Panc1 (cell line): Measurements from ENCODE around the gene FRMD5. TPM values are rescaled to one million over a fixed set of nuclear protein-coding genes. Genes with fewer than 3 reads are reported as not detected.

Experiments used
- ATAC-seq: fragments of 200-7000 bp; cut with Tn5 transposase; 2 replicates; pipeline ENCODE4 v1.9.1; 2020; ENCODE audit warnings: mild to moderate bottlenecking, moderate library complexity
- BruUV-seq: library from RNA; stranded (reverse); fragments of 400-500 nt; replicated peaks from 2 replicates; lab custom pipeline; 2021; lab: Mats Ljungman, UMichigan
- CTCF ChIA-PET: fragments of 300-600 bp; sonication (Branson Sonifier 250); formaldehyde crosslinking; loops from one replicate; lab custom pipeline; 2022; ENCODE audit warnings: antibody characterized with exemption; lab: Charles Lee
- POLR2A ChIA-PET: fragments of 300-600 bp; sonication (Branson Sonifier 250); formaldehyde crosslinking; loops from one replicate; lab custom pipeline; 2022; ENCODE audit warnings: antibody characterized with exemption; lab: Charles Lee
- DNase-seq: peaks from one replicate; pipeline ENCODE4 v3.0.0-alpha.2; 2010; ENCODE audit warnings: low read depth, low spot score
- H3K27ac ChIP-seq: 2 replicates; pipeline ENCODE4 v1.5.1; 2011; ENCODE audit warnings: mild to moderate bottlenecking, low read length, inconsistent platforms
- H3K27me3 ChIP-seq: fragments of 200-500 bp; sonication (Bioruptor generic); 2 replicates; pipeline ENCODE4 v1.6.0; 2014; ENCODE audit warnings: low read length, inconsistent platforms; ENCODE audit not compliant: control insufficient read depth, insufficient read depth
- H3K36me3 ChIP-seq: fragments of 200-500 bp; sonication (Bioruptor generic); 2 replicates; pipeline ENCODE4 v1.5.1; 2014; ENCODE audit warnings: inconsistent platforms, mild to moderate bottlenecking, low read length, moderate library complexity; ENCODE audit not compliant: control insufficient read depth, insufficient read depth
- H3K4me1 ChIP-seq: 2 replicates; pipeline ENCODE4 v1.5.1; 2011; ENCODE audit warnings: inconsistent platforms, mild to moderate bottlenecking, low read length, moderate library complexity; ENCODE audit not compliant: control insufficient read depth, insufficient read depth
- H3K4me3 ChIP-seq, 2 experiments: 2 replicates each; pipeline ENCODE4 v1.5.1; 2011 to 2012; ENCODE audit warnings: low read depth in 2 of 2, low read length in 2 of 2, mild to moderate bottlenecking in 2 of 2, inconsistent platforms in 1 of 2, moderate library complexity in 1 of 2
- H3K9me3 ChIP-seq: fragments of 200-500 bp; sonication (Bioruptor generic); 2 replicates; pipeline ENCODE4 v1.5.1; 2014; ENCODE audit warnings: low read depth, mild to moderate bottlenecking, inconsistent platforms, low read length, moderate library complexity; ENCODE audit not compliant: control insufficient read depth, insufficient read depth
- CTCF ChIP-seq: fragments of 450-650 bp; IDR thresholded peaks from 2 replicates; pipeline ENCODE4 v1.5.1; 2017; ENCODE audit warnings: mild to moderate bottlenecking
- POLR2AphosphoS5 ChIP-seq: IDR thresholded peaks from 2 replicates; pipeline ENCODE4 v1.6.1; 2012; ENCODE audit warnings: mild to moderate bottlenecking, low read depth, low read length, moderate library complexity
- REST ChIP-seq, 2 experiments: IDR thresholded peaks; 2 replicates each; pipeline ENCODE4 v1.6.1; 2011 to 2012; ENCODE audit warnings: low read depth in 2 of 2, control low read depth in 1 of 2, low read length in 1 of 2, mild to moderate bottlenecking in 1 of 2, moderate library complexity in 1 of 2; ENCODE audit not compliant: insufficient read depth in 1 of 2
- SIN3A ChIP-seq: IDR thresholded peaks from 2 replicates; pipeline ENCODE4 v1.6.1; 2012; ENCODE audit warnings: low read depth, mild to moderate bottlenecking, low read length, moderate library complexity, borderline replicate concordance; ENCODE audit not compliant: insufficient read depth
- TCF7L2 ChIP-seq: IDR thresholded peaks from 2 replicates; pipeline ENCODE4 v1.6.1; 2011; ENCODE audit warnings: mild to moderate bottlenecking, low read depth, low read length, inconsistent platforms
- in situ Hi-C: cut with HindIII; loops from 2 replicates; pipeline ENCODE4 v1.10.0; 2016; ENCODE audit warnings: low sequenced_read_pairs, low pct_unique_long_range_greater_than_20kb
- intact Hi-C: fragments of 100-400 bp; cut with micrococcal nuclease; formaldehyde crosslinking; loops from one replicate; pipeline ENCODE4 v1.10.0; 2022; ENCODE audit not compliant: unreplicated experiment
- total RNA-seq: library from RNA; stranded (reverse); gene quantifications from one replicate; pipeline ENCODE4 v1.2.1, GENCODE V29; 2021; ENCODE audit not compliant: unreplicated experiment

FRMD5 gene
- total RNA-seq, 1 experiment from 2014 or later, result 18.3 TPM

GRCh38 chr15:44064706-44065105 is 130.4 kb downstream of the FRMD5 start:
- CTCF ChIA-PET, result no interaction called here
- Histone ChIP-seq H3K36me3 (no peaks in the 10 kb centered on the region), H3K4me1 (peaks cover 7% of the 10 kb centered on the region), H3K4me3 (no peak overlapping the region), H3K9me3 (no peaks in the 10 kb centered on the region), H3K27ac (no peak overlapping the region), H3K27me3 (no peaks in the 10 kb centered on the region)
- no TSS peak for BruUV-seq
- TF ChIP-seq SIN3A (no peak), CTCF (no peak), TCF7L2 (no peak), REST (IDR thresholded peaks at IDR 0.05; ENCODE audit: insufficient read depth in 1 of 2, low read depth in 2 of 2, low read length in 1 of 2) (no peak), POLR2AphosphoS5 (no peak)
- POLR2A ChIA-PET, result interaction anchor here (0.5 kb wide), 1 partner anchor 1185 kb away, joined by 4 read pairs; no protein-coding TSS in a partner anchor
- no peak for DNase-seq
- in situ Hi-C loops, result no loop called here
- ATAC-seq, result no peak
- intact Hi-C loops, result loop anchor here (5.0 to 10.0 kb wide), 3 partner anchors 130 to 162 kb away; no protein-coding TSS in a partner anchor

- POLR2A ChIA-PET, result interaction anchor here (1.2 kb wide), 1 partner anchor 26 kb away, joined by 3 read pairs; no protein-coding TSS in a partner anchor
Measured at GRCh38 chr15:44058126-44058525, 136.9 kb downstream of the FRMD5 start.

More at GRCh38 chr15:44058126-44058525, 136.9 kb downstream of the FRMD5 start:
- TF ChIP-seq SIN3A (no peak), POLR2AphosphoS5 (no peak), TCF7L2 (no peak), CTCF (no peak), REST (IDR thresholded peaks at IDR 0.05; ENCODE audit: insufficient read depth in 1 of 2, low read depth in 2 of 2, low read length in 1 of 2) (no peak)
- Histone ChIP-seq H3K27ac (no peak overlapping the region), H3K9me3 (no peaks in the 10 kb centered on the region), H3K4me3 (no peak overlapping the region), H3K36me3 (no peaks in the 10 kb centered on the region), H3K27me3 (no peaks in the 10 kb centered on the region), H3K4me1 (no peaks in the 10 kb centered on the region)
- DNase-seq (no peak), ATAC-seq (no peak)
- intact Hi-C loops, result no loop called here
- BruUV-seq, result no TSS peak
- in situ Hi-C loops, result no loop called here
- CTCF ChIA-PET, result no interaction called here
